ENCODE data around the gene WDFY3. TPM values are rescaled to one million over a fixed set of nuclear protein-coding genes. Genes with fewer than 3 reads are reported as not detected.

WDFY3 gene
- total RNA-seq, 1 donor = 91.9 TPM

DNA sequence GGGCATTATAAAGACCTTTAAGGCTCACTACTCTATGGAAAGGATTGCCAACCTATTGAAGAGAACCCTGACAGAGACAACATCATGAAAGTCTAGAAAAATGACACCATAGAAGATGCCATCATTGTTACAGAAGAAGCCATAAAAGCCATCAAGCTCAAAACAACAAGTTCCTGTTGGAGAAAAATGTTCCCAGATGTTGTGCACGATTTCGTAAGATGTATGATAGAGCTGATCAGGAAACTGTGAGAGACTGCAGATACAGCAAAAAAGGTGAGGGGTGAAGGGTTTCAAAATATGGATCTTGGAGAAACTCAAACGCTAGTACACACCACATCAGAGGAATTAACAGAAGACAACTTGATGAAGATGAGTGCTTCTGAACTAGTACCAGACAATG lies 53.3 kb downstream of the WDFY3 start:
- H3K27me3 ChIP-seq (ENCODE audit: insufficient read depth, low read length) = no peaks in the 10 kb centered on the region
- H3K4me3 ChIP-seq (ENCODE audit: insufficient read depth, low read length) = no peak overlapping the region
- H3K9me3 ChIP-seq (ENCODE audit: low read depth, low read length) = no peaks in the 10 kb centered on the region
- no peak overlapping the region for H3K27ac ChIP-seq (ENCODE audit: low read depth, low read length)
- no peaks in the 10 kb centered on the region for H3K36me3 ChIP-seq (ENCODE audit: insufficient read depth, low read length)
- TF ChIP-seq, protein P1, sequence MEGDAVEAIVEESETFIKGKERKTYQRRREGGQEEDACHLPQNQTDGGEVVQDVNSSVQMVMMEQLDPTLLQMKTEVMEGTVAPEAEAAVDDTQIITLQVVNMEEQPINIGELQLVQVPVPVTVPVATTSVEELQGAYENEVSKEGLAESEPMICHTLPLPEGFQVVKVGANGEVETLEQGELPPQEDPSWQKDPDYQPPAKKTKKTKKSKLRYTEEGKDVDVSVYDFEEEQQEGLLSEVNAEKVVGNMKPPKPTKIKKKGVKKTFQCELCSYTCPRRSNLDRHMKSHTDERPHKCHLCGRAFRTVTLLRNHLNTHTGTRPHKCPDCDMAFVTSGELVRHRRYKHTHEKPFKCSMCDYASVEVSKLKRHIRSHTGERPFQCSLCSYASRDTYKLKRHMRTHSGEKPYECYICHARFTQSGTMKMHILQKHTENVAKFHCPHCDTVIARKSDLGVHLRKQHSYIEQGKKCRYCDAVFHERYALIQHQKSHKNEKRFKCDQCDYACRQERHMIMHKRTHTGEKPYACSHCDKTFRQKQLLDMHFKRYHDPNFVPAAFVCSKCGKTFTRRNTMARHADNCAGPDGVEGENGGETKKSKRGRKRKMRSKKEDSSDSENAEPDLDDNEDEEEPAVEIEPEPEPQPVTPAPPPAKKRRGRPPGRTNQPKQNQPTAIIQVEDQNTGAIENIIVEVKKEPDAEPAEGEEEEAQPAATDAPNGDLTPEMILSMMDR (IDR thresholded peaks at IDR 0.05; ENCODE audit: extremely low read depth, low read depth, low read length) = no peak
- no peak overlapping the region for H3K4me2 ChIP-seq (ENCODE audit: insufficient read depth, low read length)
- peaks cover 18% of the 10 kb centered on the region for H3K4me1 ChIP-seq (ENCODE audit: insufficient read depth, low read length)
- H3K79me2 ChIP-seq (ENCODE audit: insufficient read depth, low read length) = peaks cover 51% of the 10 kb centered on the region
- no peak overlapping the region for H2AFZ ChIP-seq (ENCODE audit: low read length)
- DNase-seq (ENCODE audit: insufficient read length, low spot score, missing footprints) = no peak
- H4K20me1 ChIP-seq (ENCODE audit: insufficient read depth, low read length) = peaks cover 10% of the 10 kb centered on the region

DNA sequence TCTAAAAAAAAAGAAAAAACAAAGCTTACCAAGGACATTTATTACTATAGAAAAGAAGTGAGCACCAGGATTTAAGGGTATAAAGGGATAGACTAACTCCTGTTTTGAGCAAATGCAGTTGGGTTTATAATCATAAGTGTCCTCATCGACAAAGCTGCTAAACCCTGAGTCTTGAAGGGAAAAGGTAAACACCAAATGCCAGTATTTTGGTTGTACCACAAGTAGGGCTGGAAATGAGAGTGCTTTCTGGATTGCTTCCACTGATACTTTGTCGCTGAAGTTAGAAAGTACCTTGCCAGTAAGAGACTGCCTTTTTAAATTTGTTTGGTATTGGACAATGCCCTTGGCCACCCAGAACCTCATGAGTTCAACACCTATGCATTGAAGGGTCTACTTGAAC lies 53.7 kb downstream of the WDFY3 start:
- Histone ChIP-seq H3K27ac (ENCODE audit: low read depth, low read length) (no peak overlapping the region), H3K79me2 (ENCODE audit: insufficient read depth, low read length) (peaks cover 51% of the 10 kb centered on the region), H3K36me3 (ENCODE audit: insufficient read depth, low read length) (no peaks in the 10 kb centered on the region), H3K4me2 (ENCODE audit: insufficient read depth, low read length) (no peak overlapping the region), H2AFZ (ENCODE audit: low read length) (no peak overlapping the region), H3K4me1 (ENCODE audit: insufficient read depth, low read length) (peaks cover 14% of the 10 kb centered on the region), H4K20me1 (ENCODE audit: insufficient read depth, low read length) (peaks cover 10% of the 10 kb centered on the region), H3K4me3 (ENCODE audit: insufficient read depth, low read length) (no peak overlapping the region), H3K9me3 (ENCODE audit: low read depth, low read length) (no peaks in the 10 kb centered on the region), H3K27me3 (ENCODE audit: insufficient read depth, low read length) (no peaks in the 10 kb centered on the region)
- DNase-seq (ENCODE audit: insufficient read length, low spot score, missing footprints) = no peak
- TF ChIP-seq, protein P1 (IDR thresholded peaks at IDR 0.05; ENCODE audit: extremely low read depth, low read depth, low read length) = no peak

DNA sequence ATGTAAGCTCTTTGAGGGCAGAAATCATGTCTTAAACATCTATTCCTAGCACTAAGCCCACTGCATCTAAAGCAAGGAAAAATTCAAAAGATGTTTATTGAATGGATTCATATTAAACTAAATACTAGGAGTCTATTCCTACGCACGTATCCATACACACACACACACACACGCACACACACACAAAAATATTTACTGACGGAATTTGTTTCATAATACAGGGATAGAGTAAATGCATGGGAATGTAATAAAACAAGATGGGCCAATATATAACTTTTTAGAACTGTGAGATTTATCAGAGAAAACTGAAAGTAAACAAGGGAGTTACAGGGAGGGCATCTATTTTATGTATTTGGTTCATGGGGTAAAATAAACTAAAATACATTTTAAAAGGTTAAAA lies 57.6 kb downstream of the WDFY3 start:
- Histone ChIP-seq H3K4me2 (ENCODE audit: insufficient read depth, low read length) (no peak overlapping the region), H2AFZ (ENCODE audit: low read length) (no peak overlapping the region), H3K4me3 (ENCODE audit: insufficient read depth, low read length) (no peak overlapping the region), H4K20me1 (ENCODE audit: insufficient read depth, low read length) (peaks cover 6% of the 10 kb centered on the region), H3K36me3 (ENCODE audit: insufficient read depth, low read length) (no peaks in the 10 kb centered on the region), H3K27me3 (ENCODE audit: insufficient read depth, low read length) (no peaks in the 10 kb centered on the region), H3K79me2 (ENCODE audit: insufficient read depth, low read length) (peaks cover 54% of the 10 kb centered on the region), H3K9me3 (ENCODE audit: low read depth, low read length) (no peaks in the 10 kb centered on the region), H3K27ac (ENCODE audit: low read depth, low read length) (no peak overlapping the region), H3K4me1 (ENCODE audit: insufficient read depth, low read length) (no peaks in the 10 kb centered on the region)
- TF ChIP-seq, protein P1 (IDR thresholded peaks at IDR 0.05; ENCODE audit: extremely low read depth, low read depth, low read length) = no peak
- DNase-seq (ENCODE audit: insufficient read length, low spot score, missing footprints) = no peak

DNA sequence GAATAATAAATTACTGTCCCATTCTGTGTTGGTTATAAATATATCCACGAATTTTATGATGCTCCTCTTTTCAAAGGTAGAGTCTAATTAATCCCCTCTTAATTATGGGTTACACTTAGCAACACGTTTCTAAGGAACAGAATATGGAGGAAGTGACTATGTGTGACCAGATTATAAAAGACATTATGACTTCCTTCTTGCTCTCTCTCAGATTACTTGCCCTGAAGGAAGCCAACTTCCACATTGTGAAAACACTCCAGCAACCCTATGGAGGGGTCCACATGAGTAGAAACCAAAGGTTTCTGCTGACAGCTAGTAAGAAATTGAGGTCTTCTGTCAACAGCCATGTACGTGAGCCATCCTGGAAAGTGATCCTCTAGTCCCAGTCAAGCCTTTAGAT lies 59.3 kb downstream of the WDFY3 start:
- no peak overlapping the region for H3K4me2 ChIP-seq (ENCODE audit: insufficient read depth, low read length)

More for the DNA sequence above, 59.3 kb downstream of the WDFY3 start:
- peaks cover 4% of the 10 kb centered on the region for H4K20me1 ChIP-seq (ENCODE audit: insufficient read depth, low read length)
- no peak overlapping the region for H3K4me3 ChIP-seq (ENCODE audit: insufficient read depth, low read length)
- H3K27ac ChIP-seq (ENCODE audit: low read depth, low read length) = no peak overlapping the region
- TF ChIP-seq, protein P1 (IDR thresholded peaks at IDR 0.05; ENCODE audit: extremely low read depth, low read depth, low read length) = no peak
- H3K4me1 ChIP-seq (ENCODE audit: insufficient read depth, low read length) = no peaks in the 10 kb centered on the region
- H3K27me3 ChIP-seq (ENCODE audit: insufficient read depth, low read length) = no peaks in the 10 kb centered on the region
- DNase-seq (ENCODE audit: insufficient read length, low spot score, missing footprints) = no peak
- peaks cover 50% of the 10 kb centered on the region for H3K79me2 ChIP-seq (ENCODE audit: insufficient read depth, low read length)
- no peaks in the 10 kb centered on the region for H3K36me3 ChIP-seq (ENCODE audit: insufficient read depth, low read length)
- no peak overlapping the region for H2AFZ ChIP-seq (ENCODE audit: low read length)
- H3K9me3 ChIP-seq (ENCODE audit: low read depth, low read length) = no peaks in the 10 kb centered on the region

All from osteoblast (primary cell).